ENCODE results near the gene THSD4. TPM values are rescaled to one million over a fixed set of nuclear protein-coding genes. Genes with fewer than 3 reads are reported as not detected.
"Not testable (repeated sequence)": the region's sequence is repeated elsewhere in the genome, so short reads cannot be mapped to it uniquely, and the experiment has no call there.

The THSD4 gene
- total RNA-seq, 2 donors from 2014 or later: not detected

DNA sequence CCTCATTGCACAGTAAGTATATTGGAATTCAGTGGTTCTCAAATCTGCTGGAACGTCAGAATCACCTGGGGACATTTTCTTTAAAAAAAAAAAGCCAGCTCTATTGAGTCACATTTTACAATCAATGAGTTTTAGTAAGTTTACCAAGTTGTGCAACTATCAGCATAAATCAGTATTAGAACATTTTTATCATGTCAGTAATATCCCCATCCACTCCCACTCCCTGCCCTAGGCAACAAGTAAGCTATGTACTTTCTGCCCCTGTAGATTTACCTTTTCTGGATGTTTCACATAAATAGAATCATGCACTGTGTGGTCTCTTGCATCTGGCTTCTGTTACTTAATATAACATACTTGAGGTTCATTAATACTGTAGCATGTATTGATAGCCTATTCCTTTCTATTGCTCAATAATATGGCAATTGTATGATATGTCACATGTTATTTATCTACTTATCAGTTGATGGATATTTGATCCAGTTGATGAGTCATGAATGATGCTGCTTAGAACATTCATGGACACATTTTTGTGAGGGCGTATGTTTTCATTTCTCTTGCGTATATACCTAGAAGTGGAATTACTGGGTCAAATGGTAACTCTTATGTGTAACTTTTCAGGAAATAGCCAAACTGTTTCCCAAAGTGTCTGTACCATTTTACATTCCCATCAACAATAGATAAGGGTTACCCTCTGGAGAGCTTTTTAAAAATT lies 180.5 kb downstream of the THSD4 start:
- H3K9me3 Mint-ChIP-seq: no peaks in the 10 kb centered on the region
- peaks cover 20 to 27% of the 10 kb centered on the region in 2 donors for H3K4me1 Mint-ChIP-seq (ENCODE audit: low read depth in 2 of 2)
- no peak for DNase-seq (ENCODE audit: low spot score)
- ATAC-seq: no peak
- no peak overlapping the region for H3K4me3 Mint-ChIP-seq
- no peaks in the 10 kb centered on the region for H3K36me3 Mint-ChIP-seq
- peaks cover 6 to 11% of the 10 kb centered on the region in 2 donors for H3K27me3 Mint-ChIP-seq
- H3K27ac Mint-ChIP-seq: no peak overlapping the region

DNA sequence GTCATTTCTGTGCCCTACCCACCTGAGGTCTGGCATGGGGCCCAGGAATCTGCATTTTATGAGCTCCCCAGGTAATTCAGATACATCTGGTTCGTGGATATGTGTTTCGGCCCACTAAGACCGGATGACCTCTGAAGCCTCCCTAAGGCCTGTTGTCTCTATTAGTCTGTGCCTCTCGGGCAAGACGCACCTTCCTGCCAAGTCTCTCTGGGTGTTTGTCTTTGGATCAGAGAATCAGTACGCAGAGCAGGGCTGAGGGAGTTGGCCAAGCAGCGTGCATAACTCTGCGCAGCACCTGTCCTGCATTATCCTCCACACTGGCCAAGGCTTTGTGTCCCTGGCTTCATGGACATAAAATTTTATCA lies 181.0 kb downstream of the THSD4 start:
- DNase-seq (ENCODE audit: low spot score) (no peak), ATAC-seq (no peak)
- Mint-ChIP-seq H3K4me3 (no peak overlapping the region), H3K4me1 (ENCODE audit: low read depth in 2 of 2) (peaks cover 20 to 23% of the 10 kb centered on the region in 2 donors), H3K27me3 (peaks cover 6 to 11% of the 10 kb centered on the region in 2 donors), H3K27ac (no peak overlapping the region), H3K36me3 (no peaks in the 10 kb centered on the region), H3K9me3 (no peaks in the 10 kb centered on the region)

DNA sequence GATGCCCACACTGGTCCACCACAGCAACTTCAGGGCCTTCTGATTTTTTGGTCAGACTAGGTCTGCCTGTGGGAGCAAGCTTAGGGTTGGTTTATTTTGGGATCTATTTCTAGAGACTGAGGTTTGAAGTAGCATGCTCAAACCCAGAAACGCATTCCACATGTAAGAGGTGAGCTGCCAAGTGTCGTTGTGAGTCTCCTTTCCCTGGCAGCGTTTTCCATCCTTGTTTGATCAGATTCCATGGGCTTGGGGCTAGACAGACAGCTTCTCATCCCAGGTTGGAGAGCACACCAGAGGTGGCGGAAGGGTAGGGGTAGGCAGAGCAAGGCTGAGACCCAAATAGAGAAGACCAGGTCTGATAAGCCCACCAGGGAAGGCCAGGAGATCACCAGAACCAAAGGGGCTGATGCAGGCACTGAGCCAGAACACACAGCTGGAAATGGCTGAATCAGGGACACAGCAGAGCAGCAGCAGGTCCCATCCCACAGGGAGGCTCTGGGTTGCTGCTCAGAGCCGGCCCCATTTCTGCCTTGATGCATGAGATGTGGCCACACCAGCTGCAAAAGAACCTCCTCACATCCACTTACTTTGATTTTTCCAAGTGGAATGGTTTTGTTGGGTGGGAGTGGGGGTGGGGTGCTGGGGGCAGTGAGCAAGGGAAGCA lies 186.8 kb downstream of the THSD4 start:
- Mint-ChIP-seq H3K4me3 (no peak overlapping the region), H3K9me3 (no peaks in the 10 kb centered on the region), H3K36me3 (no peaks in the 10 kb centered on the region), H3K27ac (no peak overlapping the region), H3K4me1 (ENCODE audit: low read depth in 2 of 2) (no peaks in the 10 kb centered on the region), H3K27me3 (peaks cover 12% of the 10 kb centered on the region in 2 donors)
- ATAC-seq (no peak), DNase-seq (ENCODE audit: low spot score) (no peak)

DNA sequence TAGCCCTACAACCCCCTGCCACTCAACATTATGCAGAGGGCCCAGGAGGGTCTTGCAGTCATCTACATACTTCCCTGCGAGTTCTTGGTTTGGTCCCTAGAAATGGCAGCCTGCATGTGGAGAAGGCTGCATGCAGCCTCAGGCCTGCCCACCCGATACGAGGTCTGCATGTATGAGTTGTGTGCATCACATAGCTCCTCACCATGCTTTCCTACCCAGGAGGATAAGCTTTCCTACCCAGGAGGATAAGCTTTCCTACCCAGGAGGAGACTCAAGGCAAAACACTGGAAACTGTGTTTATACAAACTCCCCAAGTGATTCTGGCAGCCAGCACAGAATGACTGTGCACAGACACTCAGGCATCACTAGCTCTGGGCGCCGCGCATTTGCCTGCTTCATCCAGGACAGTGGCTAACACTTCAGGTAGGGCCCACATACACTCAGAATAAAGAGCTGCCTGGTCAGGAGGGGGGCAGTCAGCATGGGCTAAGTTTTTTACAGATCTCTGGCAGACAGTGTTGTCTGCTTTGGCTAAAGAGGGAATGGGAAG lies 187.7 kb downstream of the THSD4 start:
- Mint-ChIP-seq H3K27ac (no peak overlapping the region), H3K4me1 (ENCODE audit: low read depth in 2 of 2) (no peaks in the 10 kb centered on the region), H3K27me3 (peaks cover 8 to 12% of the 10 kb centered on the region in 2 donors), H3K36me3 (no peaks in the 10 kb centered on the region), H3K4me3 (no peak overlapping the region), H3K9me3 (no peaks in the 10 kb centered on the region)
- no peak for DNase-seq (ENCODE audit: low spot score)
- ATAC-seq: peak in 1 of 2 donors; percentile 17

DNA sequence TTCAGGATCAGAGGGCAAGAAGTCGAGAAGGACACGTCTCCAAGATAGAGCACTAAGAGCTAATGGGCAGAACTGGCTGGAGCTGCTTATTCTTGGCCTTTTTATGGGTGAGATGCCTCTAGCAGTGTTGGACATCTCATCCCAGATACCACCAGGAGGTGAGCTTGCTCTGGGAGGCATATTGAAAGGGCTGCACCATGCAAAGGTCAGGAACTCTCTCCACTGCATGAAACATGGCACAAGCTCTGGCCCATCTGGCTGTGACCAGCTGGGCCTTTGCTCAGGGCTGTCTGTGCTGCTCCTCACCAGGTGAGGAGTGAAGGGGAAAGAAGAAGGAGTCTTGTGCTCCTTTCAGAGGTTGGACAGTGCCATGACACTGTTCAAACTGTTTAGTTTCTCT lies 188.7 kb downstream of the THSD4 start:
- Mint-ChIP-seq H3K27ac (no peak overlapping the region), H3K36me3 (no peaks in the 10 kb centered on the region), H3K27me3 (peaks cover 3 to 9% of the 10 kb centered on the region in 2 donors), H3K4me3 (no peak overlapping the region), H3K9me3 (no peaks in the 10 kb centered on the region), H3K4me1 (ENCODE audit: low read depth in 2 of 2) (no peaks in the 10 kb centered on the region)
- no peak for ATAC-seq
- DNase-seq (ENCODE audit: low spot score): no peak

DNA sequence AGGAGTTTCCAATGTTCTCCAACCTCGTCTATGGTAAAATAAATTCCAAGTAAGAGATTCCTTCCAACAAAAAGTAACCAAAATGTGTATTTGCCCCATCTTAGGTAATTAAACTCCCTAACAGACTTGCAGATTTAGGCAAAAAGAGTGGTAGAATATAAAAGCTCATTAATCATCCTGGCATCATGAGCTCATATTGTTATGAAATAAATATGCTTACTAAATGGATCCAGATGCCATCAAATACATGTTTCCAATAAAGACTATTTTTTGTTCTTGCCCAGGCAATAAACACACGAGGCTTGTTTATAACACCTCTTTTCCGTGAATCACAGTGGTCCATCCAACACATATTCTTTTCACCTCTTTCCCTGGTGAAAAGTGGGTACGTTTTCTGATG lies 189.4 kb downstream of the THSD4 start:
- ATAC-seq (no peak), DNase-seq (ENCODE audit: low spot score) (no peak)
- no peak overlapping the region for H3K4me3 Mint-ChIP-seq
- H3K27me3 Mint-ChIP-seq: peaks cover 3 to 5% of the 10 kb centered on the region in 2 donors
- no peak overlapping the region for H3K27ac Mint-ChIP-seq
- H3K4me1 Mint-ChIP-seq (ENCODE audit: low read depth in 2 of 2): no peaks in the 10 kb centered on the region
- H3K9me3 Mint-ChIP-seq: no peaks in the 10 kb centered on the region
- no peaks in the 10 kb centered on the region for H3K36me3 Mint-ChIP-seq

DNA sequence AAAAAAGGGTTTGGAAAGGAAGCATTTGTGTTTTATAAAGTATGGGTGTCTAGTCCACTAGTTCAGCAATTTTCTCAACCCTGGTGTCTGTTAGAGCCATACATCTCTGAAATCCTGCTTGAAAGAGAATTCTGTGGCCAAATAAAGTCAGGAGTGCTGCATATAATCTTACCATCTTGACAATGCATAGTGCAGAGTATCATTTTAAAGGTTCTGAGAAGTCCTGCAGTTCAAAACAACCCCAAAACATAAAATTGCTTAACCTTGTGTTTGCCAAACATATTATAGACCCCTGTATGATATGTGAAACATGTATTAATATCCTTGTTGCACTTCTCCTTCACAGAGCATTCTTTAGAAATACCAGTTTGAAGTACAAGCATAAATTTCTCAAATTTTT lies 191.3 kb downstream of the THSD4 start:
- no peak for DNase-seq (ENCODE audit: low spot score)
- no peaks in the 10 kb centered on the region for H3K36me3 Mint-ChIP-seq
- H3K27me3 Mint-ChIP-seq: peaks cover 3 to 5% of the 10 kb centered on the region in 2 donors
- H3K9me3 Mint-ChIP-seq: no peaks in the 10 kb centered on the region
- no peak overlapping the region for H3K4me3 Mint-ChIP-seq
- H3K4me1 Mint-ChIP-seq (ENCODE audit: low read depth in 2 of 2): no peaks in the 10 kb centered on the region
- no peak overlapping the region for H3K27ac Mint-ChIP-seq
- ATAC-seq: no peak

DNA sequence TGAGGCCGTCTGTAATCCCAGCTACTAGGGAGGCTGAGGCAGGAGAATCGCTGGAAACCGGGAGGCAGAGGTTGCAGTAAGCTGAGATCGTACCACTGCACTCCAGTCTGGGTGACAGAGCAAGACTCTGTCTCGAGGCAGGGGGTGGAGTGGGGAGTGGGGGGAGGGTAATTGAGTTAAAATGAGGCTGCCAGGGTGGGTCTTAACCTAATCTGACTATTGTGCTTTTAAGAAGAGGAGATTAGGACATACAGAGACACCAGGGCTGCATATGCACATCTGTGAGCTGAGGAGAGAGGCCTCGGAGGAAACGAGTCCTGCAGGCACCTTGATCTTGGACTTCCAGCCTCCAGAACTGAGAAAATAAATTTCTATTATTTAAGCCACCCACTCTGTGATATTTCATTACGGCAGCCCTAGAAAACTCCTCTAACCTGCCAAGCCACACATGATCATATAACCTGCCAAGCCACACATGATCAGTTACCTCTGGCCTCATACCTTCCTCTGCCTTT lies 197.0 kb downstream of the THSD4 start:
- ATAC-seq (no peak), DNase-seq (ENCODE audit: low spot score) (no peak)
- Mint-ChIP-seq H3K4me3 (no peak overlapping the region), H3K27ac (no peak overlapping the region), H3K36me3 (no peaks in the 10 kb centered on the region), H3K4me1 (ENCODE audit: low read depth in 2 of 2) (no peaks in the 10 kb centered on the region), H3K27me3 (peaks cover 5 to 6% of the 10 kb centered on the region in 2 donors), H3K9me3 (peaks cover 4% of the 10 kb centered on the region)

DNA sequence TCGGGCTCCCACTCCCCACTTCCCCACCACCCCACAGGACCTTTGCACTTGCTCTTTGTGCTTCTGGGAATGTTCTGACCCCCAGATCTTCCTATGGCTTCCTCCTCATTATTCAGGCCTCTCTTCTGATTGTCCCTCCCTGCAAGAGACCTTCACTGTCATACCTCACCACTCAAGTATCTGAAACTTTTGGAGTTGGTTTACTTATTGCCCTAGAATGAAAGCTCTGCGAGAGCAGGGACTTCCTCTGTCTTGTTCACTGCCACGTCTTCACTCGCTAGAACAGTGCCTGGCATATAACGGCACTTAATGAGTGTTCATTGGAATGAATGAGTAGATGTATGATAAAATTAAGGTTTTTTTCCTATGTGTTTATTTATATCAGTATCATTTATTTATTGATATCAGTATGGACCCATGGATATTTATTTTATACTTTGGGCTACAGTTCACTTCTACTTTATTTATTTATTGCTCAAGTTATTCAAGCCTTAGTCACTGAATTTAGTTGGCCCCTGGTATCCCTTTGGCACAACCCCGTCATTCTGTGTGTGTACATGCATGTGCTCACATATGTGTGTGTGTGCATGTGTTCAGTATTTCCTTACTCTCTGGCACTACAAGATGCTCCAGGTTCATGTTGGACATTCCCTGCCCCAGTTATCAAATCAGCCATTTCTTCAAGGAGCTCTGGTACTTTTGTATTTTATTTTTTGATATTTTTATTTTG lies 197.6 kb downstream of the THSD4 start:
- H3K4me1 Mint-ChIP-seq (ENCODE audit: low read depth in 2 of 2): no peaks in the 10 kb centered on the region
- H3K27ac Mint-ChIP-seq: no peak overlapping the region
- ATAC-seq: no peak
- peaks cover 4% of the 10 kb centered on the region for H3K9me3 Mint-ChIP-seq
- no peaks in the 10 kb centered on the region for H3K36me3 Mint-ChIP-seq
- peaks cover 5 to 6% of the 10 kb centered on the region in 2 donors for H3K27me3 Mint-ChIP-seq
- DNase-seq (ENCODE audit: low spot score): no peak
- no peak overlapping the region for H3K4me3 Mint-ChIP-seq

DNA sequence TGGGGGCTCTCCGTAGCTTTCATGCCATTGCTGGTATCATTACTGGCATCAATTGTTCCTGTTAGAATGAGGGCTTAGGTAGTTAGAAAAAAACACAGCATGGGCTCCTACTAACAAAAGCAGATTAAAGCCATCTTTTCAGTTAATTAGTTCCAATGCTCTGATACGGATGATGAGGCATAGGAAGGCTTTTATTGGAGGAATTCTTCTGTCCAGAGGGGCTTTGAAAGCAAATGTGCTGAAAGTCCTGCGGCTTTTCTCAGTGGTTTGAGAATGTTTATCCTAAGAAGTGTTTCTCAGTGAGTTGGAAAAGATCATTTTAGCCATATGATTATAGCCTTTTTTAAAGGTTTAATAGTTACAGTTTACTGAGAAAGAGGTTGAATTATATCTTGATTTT lies 198.5 kb downstream of the THSD4 start:
- no peak for DNase-seq (ENCODE audit: low spot score)

DNA sequence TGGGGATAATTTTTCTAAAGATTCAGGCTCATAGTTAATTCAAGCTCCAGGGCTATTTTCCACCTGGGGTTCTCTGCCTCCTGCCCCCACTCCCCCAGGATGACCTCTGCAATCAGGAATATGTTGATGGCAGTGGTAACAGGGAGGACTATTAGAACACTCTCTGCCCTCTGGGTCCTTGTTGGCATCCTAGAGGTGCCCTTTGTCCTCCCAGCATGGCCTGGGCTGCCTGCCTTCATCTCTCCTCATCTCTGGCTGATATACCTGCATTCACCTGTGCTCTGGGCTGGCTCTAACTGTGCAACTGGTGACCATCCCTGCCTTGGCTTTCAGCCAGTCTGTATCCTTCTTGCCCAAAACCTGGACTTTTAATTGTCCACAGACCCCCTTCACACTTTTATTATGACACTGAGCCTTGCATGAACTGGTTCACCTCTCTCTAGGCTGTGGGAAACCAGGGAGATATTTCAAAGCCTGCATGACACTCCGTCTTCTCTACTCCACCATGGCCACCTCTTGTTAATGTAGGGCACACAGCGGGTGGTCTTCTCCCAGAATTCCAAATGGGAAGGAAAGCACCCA lies 199.8 kb downstream of the THSD4 start:
- no peaks in the 10 kb centered on the region for H3K36me3 Mint-ChIP-seq
- H3K27ac Mint-ChIP-seq: no peak overlapping the region
- ATAC-seq: no peak
- peaks cover 6 to 7% of the 10 kb centered on the region in 2 donors for H3K27me3 Mint-ChIP-seq
- no peak overlapping the region for H3K4me3 Mint-ChIP-seq
- peaks cover 4% of the 10 kb centered on the region for H3K9me3 Mint-ChIP-seq
- DNase-seq (ENCODE audit: low spot score): no peak
- H3K4me1 Mint-ChIP-seq (ENCODE audit: low read depth in 2 of 2): no peaks in the 10 kb centered on the region

More for the DNA sequence above, 198.5 kb downstream of the THSD4 start:
- Mint-ChIP-seq H3K36me3 (no peaks in the 10 kb centered on the region), H3K9me3 (peaks cover 4% of the 10 kb centered on the region), H3K27me3 (peaks cover 6 to 7% of the 10 kb centered on the region in 2 donors), H3K4me3 (no peak overlapping the region), H3K4me1 (ENCODE audit: low read depth in 2 of 2) (no peaks in the 10 kb centered on the region), H3K27ac (no peak overlapping the region)
- no peak for ATAC-seq

DNA sequence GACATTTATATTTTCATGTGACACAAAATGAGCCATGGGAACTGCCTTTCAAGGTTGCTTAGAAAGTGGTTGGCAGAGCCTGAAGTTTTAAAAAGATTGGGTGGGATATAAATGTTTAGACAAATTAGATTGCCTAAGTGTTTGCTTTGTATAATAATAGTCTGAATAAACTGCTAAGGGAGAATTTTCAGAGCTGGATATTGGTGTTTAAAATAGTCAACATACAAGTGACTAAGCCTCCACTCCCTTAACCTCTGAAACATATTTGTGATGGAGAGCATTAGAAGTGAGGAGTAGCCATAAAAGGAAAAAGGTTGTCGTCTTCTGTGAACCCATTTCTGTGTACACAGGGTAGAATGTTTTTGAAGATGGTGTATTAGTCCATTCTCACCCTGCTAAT lies 201.6 kb downstream of the THSD4 start:
- Mint-ChIP-seq H3K4me1 (ENCODE audit: low read depth in 2 of 2) (no peaks in the 10 kb centered on the region), H3K9me3 (peaks cover 4% of the 10 kb centered on the region), H3K4me3 (no peak overlapping the region), H3K27ac (no peak overlapping the region), H3K36me3 (no peaks in the 10 kb centered on the region), H3K27me3 (peaks cover 6 to 7% of the 10 kb centered on the region in 2 donors)
- ATAC-seq (no peak), DNase-seq (ENCODE audit: low spot score) (no peak)

DNA sequence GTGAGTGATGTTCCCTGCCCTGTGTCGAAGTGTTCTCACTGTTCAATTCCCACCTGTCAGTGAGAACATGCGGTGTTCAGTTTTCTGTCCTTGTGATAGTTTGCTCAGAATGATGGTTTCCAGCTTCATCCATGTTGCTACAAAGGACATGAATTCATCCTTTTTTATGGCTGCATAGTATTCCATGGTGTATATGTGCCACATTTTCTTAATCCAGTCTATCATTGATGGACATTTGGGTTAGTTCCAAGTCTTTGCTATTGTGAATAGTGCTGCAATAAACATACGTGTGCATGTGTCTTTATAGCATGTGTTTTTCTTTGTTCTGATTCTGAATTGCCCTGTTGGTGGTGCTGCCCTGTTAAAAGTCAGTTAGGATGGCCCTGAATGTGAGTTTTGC lies 204.2 kb downstream of the THSD4 start:
- not testable (repeated sequence) for DNase-seq (ENCODE audit: low spot score); H3K27ac Mint-ChIP-seq; ATAC-seq; H3K36me3 Mint-ChIP-seq; H3K9me3 Mint-ChIP-seq; H3K4me1 Mint-ChIP-seq (ENCODE audit: low read depth in 2 of 2); H3K27me3 Mint-ChIP-seq; H3K4me3 Mint-ChIP-seq

Measured in natural killer cell treated with Interleukin-12 subunit alpha and Interleukin-12 subunit beta and Interleukin-15 and Interleukin-18, amount 100 ng/mL, for 72 hours (primary cell).